Stimulated activated naive CD8-positive, alpha-beta T cell treated with anti-CD3 and anti-CD28 coated beads, Interleukin-15, Interleukin-2, amounts not matched to agents 100 U/mL and 50 U/mL, for 24 hours (primary cell): ENCODE results near the gene LZTFL1.
"Not testable (repeated sequence)": the region's sequence is repeated elsewhere in the genome, so short reads cannot be mapped to it uniquely, and the experiment has no call there.

Source experiments
- ATAC-seq: fragments of 150-1000 bp; cut with Tn5 transposase; one replicate; pipeline ENCODE4 v1.10.0; 2021
- DNase-seq: peaks from one replicate; pipeline ENCODE4 v3.0.0; 2021

Gene LZTFL1

DNA sequence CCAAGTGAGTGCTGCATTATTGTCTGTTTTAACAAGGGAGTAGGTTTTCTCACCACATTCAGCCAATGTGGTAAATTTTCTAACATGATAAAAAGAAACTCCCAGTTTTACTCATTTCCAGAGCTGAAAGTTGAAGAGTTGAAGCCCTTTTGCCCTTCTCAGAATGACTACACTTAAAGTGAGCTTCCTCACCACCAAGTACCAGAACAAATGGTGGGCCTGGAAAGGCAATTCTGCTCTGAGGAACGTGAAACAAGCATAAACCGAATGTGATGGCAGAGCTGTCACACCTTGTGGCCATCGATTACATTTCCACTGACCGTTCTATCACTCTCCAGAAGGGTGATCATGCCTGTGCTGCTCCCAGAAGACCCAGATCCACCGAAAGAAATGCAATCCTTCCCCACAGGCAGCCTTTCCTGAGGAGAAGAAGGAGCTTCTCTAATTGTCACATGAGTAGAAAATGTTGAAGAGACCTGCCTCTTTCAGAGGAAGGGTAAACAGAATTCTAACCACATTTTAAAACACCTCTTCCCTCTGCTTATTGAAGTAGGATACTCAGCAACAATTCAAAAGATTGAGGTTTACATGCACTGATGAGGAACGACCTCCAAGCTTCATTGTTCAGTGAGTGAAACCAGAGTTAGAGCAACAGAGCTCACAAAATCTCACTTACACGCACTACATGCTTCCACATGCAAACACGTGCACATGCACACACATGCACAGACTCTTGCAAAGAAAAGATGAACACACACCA, 23.0 kb upstream of the LZTFL1 start:
- ATAC-seq = peak; percentile 92
- DNase-seq = peak; percentile 12

DNA sequence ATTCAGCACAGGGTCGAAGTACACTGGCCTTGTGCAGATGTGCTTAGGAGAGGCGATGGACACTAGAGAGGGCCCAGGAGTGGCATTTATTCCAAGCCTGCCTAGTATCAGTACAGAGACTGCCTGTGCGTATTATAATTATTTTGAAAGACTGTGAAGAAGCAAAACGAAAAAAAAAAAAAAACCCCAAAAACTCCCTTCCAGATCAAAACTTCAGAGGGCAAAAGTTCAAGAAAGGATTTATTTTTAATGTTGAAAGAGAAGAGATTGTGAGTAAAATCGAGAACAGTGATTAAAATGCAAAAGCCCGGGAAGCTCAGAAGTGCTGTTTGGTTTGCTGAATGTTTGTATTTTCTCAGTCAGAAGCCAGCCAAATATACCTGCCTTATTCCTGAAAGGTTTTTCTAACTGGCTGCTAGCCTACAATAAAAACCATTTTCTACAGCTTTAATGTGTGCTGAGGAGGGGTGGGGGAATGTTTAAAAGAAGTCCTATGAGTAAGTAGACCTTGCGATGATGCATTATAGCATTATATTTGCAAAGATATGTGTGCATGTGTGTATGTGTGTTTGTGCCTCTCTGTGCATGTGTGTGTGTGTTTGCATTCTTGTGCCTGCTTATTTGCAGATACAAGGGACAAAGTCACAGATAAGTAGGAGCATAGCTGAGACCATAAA, 19.3 kb upstream of the LZTFL1 start:
- ATAC-seq = peak; percentile 39
- DNase-seq = no peak

DNA sequence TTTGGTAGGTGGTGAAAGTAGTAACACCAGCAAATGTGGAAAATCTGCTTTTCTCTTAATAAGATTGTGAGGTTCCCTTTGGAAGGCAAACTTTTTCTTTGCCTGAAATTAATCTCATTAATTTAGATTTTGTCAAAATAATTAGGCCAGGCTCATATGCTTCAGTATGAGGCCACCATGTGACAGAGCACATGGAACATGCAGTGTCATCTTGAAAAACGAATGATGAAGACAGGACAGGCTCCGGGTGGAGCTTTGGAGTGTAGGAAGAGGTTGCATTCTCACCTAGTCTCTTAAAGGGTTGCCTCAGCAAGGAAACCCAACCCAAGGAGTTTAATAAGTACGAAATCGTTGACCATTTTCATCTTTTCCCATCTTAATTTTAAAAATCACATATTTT, 18.6 kb upstream of the LZTFL1 start:
- ATAC-seq (no peak), DNase-seq (no peak)

DNA sequence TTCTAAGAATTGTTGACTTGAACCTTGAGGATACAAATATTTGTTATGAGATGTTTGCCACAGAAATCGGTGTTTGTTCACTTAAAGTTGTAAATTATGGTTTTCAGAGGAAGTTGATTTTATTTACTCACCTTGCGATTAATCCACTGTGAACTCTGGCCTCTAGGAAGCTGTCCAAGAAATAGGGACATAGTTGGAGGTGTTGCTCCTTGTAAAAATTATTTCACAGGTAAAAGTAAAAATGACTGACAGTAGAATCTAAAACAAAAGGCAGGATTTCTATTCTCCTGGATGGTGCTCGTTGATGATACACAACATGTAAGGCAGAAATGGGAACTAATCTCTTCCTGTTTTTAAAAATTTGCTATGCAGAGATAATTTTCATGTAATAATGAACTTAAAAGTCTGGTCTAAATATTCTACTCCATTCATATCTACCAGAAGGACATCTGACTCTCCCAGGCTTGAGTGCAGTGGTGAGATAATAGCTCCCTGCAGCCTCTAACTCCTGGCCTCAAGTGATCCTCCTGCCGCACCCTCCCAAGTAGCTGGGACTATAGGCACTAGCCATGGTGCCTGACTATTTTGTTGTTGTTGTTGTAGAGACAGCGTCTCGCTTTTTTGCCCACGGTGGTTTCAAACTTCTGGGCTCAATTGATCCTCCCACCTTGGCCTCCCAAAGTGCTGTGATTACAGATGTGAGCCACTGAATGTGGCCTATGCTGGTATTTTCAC, 17.1 kb upstream of the LZTFL1 start:
- no peak for ATAC-seq

DNA sequence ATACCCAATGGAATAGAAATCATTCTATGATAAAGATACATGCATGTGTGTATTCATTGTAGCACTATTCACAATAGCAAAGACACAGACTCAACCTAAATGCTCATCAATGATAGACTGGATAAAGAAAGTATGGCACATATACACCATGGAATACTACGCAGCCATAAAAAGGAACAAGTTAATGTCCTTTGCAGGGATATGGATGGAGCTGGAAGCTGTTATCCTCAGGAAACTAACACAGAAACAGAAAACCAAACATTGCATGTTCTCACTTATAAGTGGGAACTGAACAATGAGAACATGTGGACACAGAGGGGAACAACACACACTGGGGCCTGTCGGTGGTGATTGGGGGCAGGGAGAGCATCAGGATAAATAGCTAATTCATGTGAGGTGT, 15.1 kb upstream of the LZTFL1 start:
- ATAC-seq, DNase-seq: not testable (repeated sequence)

More for the DNA sequence above, 17.1 kb upstream of the LZTFL1 start:
- no peak for DNase-seq

DNA sequence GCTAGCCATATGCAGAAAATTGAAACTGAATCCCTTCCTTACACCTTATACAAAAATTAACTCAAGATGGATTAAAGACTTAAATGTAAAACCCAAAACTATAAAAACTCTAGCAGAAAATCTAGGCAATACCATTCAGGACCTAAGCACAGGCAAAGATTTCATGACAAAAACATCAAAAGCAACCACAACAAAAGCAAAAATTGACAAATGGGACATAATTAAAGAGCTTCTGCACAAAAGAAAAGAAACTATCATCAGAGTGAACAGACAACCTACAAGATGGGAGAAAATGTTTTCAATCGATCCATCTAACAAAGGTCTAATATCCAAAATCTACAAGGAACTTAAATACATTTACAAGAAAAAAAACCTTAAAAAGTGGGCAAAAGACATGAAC, 14.4 kb upstream of the LZTFL1 start:
- ATAC-seq, DNase-seq: not testable (repeated sequence)

DNA sequence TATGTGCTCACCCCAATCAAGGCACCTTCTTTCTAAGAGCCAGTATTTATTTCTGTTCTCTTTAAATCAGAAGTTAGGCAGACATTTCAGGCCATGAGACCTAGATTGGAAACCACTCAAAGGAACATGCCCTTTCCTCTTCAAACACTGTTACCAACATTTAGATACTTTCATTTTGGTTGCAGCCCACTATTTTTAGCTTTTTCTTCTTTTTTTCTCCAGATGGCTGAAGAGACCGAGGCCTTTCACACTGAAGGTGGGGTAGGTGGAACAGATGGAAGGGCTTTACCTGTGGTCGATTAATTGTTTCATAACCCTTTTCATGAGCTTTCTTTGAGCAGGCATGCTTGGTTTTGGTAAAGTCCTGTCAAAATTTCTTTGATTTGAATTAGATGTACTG, 10.9 kb upstream of the LZTFL1 start:
- no peak for ATAC-seq

DNA sequence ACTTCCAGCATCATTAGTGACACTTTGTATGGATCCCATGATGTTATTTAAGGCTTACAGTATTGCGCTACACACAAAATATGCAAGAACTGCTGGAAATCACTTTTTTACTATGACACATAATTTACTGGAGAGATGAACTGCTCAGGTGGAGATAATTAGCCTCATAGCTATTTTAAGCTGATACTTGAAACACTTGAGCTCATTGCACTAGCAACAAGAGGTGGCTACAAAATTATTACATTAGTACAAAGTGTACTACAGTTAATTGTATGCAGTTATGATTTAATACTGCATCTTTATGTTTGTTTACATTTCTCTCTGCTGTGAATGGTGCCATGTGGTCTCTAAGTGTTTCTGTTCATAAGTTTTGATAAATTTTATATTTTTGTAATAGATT, 6.5 kb upstream of the LZTFL1 start:
- DNase-seq (no peak), ATAC-seq (no peak)

More for the DNA sequence above, 10.9 kb upstream of the LZTFL1 start:
- DNase-seq = no peak

DNA sequence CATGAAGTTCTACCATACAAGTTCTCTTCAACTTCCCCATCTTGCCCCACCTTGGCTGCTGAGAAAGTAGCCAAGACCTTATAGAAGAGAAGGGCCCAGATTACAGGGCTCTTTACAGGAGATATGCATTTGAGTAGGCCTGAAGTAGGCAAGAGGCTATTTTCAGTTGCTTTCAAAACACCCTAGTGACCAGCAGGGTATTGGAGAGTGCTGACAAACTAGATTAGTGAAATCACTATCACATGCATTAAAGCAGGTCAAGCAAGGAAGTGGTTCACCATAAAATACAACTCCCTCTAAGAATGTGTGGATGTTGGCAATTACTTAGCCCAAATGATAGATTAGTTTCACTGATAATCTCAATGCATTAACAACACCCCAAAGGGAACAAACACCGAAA, 2.7 kb upstream of the LZTFL1 start:
- no peak for ATAC-seq
- no peak for DNase-seq

DNA sequence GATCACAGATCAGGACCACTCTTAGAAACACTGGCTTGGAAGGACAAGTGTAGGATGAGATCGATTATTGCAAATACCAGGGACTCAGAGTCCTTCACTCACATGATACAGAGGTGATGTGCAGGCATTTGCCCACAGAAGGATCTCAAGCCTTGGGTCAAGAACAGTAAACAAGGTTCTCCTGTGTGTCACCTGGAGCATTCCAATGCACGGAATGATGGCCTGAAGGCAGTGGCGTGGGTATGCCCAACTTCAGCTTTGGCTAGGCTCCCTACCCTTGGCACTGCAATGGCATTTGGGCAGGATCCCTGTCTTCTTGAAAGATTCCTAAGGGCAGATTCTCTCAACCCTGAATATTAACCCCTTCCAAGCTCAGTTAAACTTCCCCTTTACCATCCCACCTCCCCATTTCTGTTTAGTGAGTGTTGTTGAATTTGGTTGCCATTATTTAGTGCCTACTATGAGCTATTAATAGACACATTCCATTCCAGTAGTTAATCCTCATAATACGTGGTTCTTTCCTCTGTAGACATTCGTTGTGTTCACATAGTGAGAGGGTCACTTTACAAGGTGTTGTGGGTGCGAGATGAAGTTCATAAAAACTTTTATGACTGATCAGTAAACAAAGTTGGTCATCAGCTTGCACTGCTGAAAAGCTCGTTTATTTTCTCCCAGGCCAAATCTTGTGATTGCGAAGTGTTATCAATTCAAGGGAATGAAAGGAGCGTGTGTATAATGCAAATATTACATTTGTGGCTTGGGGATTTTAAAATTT, 1.1 kb upstream of the LZTFL1 start:
- ATAC-seq (no peak), DNase-seq (no peak)

DNA sequence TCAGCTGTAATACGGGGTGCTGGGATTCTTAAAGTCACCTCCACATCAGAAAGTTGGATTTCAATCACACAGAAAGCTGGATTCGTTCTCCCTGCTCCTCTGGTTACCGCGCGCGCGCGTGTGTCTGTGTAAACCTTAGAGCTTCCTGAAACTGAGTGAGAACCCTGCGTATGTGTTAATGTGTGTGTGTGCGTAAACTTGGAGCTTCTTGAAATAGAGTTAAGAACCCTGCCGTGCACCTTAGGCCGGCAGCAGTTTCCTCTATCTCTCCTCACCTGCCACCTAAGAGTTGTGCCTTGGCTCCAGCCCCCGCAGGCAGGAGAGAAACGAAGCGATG, 531 bp downstream of the LZTFL1 start:
- ATAC-seq (peak; percentile 33), DNase-seq (no peak)

DNA sequence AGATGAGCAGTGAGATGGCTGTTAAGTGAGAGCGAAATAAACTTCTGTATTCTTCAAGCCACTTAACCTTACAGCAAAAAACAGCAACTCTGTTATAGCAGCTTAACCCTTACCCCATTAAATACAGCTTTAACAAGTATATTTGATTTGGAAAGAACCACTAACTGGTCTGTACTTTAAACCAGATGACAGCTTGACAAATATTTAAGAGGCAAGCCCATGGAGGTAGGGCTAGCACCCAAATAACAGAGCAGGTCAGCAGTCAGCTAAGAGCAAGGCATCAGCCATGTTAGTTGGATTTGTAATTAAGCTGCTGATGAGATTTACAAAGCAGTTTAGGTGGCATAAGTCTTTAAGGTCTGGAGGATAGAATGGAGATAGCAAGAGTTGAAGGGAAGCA, 3.5 kb downstream of the LZTFL1 start:
- ATAC-seq (no peak), DNase-seq (no peak)

DNA sequence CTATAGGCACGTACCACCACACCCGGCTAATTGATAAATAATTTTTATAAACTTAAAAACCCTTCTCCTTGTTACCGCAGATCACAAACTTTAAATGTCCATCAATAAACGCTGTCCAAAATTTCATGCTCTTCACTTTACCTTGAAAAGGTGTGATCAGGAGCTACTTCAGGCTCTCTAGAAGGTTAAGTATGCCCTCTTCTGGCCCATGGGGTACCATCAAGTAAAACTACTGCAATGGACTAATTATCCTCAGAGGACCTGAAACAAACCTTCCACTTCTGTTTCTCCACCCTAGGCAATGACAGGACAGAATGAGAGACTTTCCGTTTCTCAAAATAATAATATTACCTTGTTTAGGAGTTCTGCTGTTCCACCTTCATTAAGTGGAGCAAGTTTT, 9.2 kb downstream of the LZTFL1 start:
- ATAC-seq (no peak), DNase-seq (no peak)

DNA sequence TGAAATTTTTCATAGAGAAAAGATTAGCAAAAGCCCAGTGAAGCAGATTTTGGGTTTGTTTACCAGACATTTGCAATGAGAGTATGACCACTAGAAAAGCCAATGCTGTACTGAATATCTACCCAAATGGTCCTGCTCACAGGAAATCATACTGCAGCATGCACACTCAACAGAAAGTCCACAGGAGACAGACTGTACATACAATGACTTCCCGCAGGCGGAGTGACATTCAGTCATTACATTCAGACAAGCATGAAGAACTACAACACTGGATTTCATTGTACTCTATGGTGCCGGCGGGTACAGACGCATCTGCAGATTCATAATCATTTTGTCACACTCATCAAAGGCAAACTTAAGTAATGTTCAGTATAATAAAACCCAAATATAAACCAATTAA, 11.8 kb downstream of the LZTFL1 start:
- no peak for DNase-seq
- ATAC-seq = no peak

DNA sequence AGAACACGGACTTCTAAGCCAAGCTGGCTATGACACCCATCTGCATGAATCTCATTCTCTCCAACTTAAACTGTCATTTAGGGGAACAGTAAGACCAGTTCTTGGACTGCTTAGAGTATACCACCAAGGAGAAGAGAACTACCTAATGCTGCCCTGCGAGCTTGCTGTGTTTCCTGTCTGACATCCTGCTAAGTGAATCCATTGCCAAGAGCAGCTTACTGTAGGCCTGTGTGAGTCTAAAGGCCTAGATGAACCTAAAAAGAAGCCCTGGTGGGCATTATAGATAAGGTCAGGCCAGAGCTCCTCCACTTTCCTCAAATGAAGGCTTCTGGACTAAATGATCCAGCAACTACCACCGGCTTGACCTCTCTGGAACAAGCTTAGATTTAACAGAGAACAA, 15.0 kb downstream of the LZTFL1 start:
- no peak for DNase-seq
- ATAC-seq = no peak

DNA sequence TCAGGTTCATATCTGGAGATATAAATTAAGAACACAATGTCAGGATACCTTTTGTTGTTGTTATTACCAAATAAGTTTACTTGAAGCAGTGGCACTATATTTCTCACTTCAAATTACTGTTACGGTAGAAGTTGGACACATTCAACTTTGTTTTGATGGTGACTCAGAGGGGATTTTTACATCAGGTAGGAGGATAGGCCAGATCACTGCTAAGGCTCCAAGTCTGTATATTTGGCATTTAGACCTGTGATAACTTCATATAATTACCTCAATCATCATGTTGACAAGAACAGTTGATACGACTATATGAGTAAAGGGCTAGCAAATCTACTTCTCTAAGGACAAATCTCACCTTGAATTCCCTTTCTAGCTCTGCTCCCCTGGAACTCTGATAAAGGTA, 15.6 kb downstream of the LZTFL1 start:
- ATAC-seq (peak; percentile 69), DNase-seq (no peak)

DNA sequence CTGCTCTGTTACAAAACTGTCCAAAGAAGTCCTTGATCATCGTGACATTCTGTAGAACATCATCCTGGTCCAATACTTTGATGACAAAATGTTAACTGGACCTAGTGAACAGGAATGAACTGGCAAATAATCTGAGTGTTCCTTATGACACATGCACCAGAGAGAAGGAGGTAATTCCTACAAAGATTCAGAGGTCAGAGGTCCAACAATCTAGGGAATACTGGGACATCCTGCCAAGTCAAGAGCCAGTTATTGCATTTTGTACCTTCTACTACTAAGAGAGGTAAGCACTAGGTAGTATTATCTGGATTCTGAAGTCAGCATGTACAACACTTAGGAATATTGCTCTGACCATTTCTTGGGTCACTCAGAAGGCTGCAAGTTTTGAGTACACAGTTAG, 20.8 kb downstream of the LZTFL1 start:
- no peak for ATAC-seq
- DNase-seq = no peak

DNA sequence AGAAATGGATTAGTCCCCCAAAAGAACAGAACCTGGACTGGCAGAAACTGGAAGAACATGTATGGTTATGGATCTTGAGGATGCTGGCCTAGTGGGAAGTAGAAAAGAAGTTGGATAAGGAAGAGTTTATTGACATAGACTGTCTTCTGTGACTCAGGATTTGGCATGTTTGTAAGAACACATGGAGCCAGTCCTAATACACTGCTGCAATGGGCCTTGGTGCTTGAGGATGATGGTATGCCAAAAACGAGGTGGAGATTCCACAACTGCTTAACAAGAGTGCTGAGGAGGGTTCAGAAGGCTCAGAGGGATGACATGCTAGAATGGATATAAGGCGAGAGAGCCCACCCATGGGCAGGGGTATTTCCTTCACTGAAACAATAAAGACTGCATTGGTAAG, 22.4 kb downstream of the LZTFL1 start:
- ATAC-seq = no peak
- DNase-seq = no peak

DNA sequence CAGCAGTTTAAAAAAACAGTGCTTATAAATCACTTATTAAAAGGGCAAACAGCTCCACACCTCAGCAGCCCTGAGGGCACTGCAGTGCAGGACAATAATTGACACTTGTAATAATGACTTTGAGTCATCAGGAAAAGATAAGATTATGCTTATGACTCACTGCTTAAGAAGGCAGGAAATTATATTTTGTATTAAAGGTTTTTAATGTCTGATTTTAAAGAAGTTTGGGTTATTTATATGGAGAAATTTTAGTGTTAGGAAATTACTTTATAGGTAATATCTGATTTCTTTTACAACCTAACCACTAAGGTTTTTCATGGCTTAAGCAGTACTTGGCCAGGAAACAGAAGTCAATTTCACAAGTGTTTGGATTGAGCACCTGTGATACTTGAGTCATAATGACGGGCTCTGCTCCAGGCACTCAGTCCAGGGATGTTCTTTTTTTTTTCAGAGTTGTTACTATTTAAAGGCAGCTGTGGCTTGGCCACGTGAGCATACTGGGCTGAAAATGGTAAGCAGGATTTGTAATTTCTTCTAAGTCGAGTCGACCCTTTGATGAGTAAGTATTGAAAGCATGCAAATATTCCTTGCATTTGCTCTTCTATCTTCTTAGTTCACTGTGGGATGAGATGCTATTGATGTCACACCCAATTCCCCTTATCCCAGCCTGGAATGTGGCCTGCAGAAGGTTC, 23.9 kb downstream of the LZTFL1 start:
- ATAC-seq (peak; percentile 46), DNase-seq (no peak)

DNA sequence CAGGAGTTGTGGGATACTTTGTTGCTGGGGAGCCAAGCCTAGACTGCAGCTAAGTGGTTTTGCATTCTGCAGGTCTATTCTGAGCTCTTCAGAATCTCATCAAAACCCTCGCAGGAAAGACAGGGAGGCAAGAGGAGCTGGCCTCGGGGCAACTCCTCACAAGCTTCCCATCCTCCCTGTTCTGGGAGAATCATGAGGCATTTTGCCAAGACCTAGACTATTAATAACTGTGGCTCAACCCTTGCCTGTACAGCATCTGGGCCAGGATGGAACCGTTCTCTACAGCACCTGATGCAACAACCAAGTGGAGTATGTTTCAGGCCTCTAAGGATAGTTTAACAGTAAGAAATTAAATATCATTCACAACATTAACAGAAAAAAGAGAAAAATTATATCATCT, 25.4 kb downstream of the LZTFL1 start:
- no peak for ATAC-seq
- no peak for DNase-seq

DNA sequence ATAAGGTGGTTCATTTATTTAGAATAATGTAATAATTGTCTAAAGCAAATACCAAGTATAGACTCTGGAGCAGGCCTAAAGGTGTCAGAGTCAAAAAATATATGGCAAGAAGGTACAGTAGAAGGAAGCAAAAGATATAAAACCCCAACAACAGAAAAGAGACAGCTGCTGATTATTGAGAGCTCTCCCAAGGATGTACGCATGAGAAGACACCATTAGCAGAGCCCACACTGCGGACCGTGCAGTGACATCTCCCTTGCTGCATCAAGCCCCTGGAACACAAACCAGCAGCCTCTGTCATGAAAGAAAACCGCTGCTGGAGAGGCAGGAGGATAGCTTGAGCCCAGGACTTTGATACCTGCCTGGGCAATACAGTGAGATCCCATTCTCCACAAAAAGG, 27.6 kb downstream of the LZTFL1 start:
- no peak for ATAC-seq
- DNase-seq = no peak
